Upper lobe of left lung (tissue), 6 donors: ENCODE results near the gene KLK13. TPM values are rescaled to one million over a fixed set of nuclear protein-coding genes. Genes with fewer than 3 reads are reported as not detected.

ENCODE experiments used
- ATAC-seq, 2 donors: fragments of 200-7000 bp; cut with Tn5 transposase; one replicate each; pipeline ENCODE4 v1.9.1; 2022; ENCODE audit warnings: mild to moderate bottlenecking in 2 of 2, moderate library complexity in 2 of 2; ENCODE audit not compliant: low FRiP score in 2 of 2
- DNase-seq, 2 donors: peaks; one replicate each; pipeline ENCODE4 v3.0.0-alpha.2; 2019 to 2020
- H3K27ac ChIP-seq, 4 donors: fragments of 200-600 bp; sonication (generic); one replicate each; pipeline ENCODE4 v1.5.1; 2016 to 2019
- H3K27me3 ChIP-seq, 4 donors: fragments of 200-600 bp; sonication (generic); one replicate each; pipeline ENCODE4 v1.5.1; 2017 to 2019
- H3K36me3 ChIP-seq, 4 donors: fragments of 200-600 bp; sonication (generic); one replicate each; pipeline ENCODE4 v1.5.1; 2016 to 2019
- H3K4me1 ChIP-seq, 4 donors: fragments of 200-600 bp; sonication (generic); one replicate each; pipeline ENCODE4 v1.5.1; 2018 to 2019
- H3K4me3 ChIP-seq, 4 donors: fragments of 200-600 bp; sonication (generic); one replicate each; pipeline ENCODE4 v1.5.1; 2017 to 2019; ENCODE audit warnings: mild to moderate bottlenecking in 2 of 4, moderate library complexity in 1 of 4
- H3K9me3 ChIP-seq, 4 donors: fragments of 200-600 bp; sonication (generic); one replicate each; pipeline ENCODE4 v1.5.1; 2018 to 2019
- CTCF ChIP-seq, 6 experiments: fragments of 450-650 bp in 4 of 6; fragments of 200-600 bp in 2 of 6; sonication (generic) in 2 of 6; IDR thresholded peaks; one replicate each; pipeline ENCODE4 v1.5.1; 2016 to 2019; ENCODE audit warnings: antibody characterized with exemption in 6 of 6
- EP300 ChIP-seq, 4 donors: sonication (generic); formaldehyde crosslinking; IDR thresholded peaks; one replicate each; pipeline ENCODE4 v1.5.1; 2017; ENCODE audit warnings: antibody characterized with exemption in 4 of 4, control low read depth in 2 of 4
- POLR2A ChIP-seq, 4 donors: fragments of 450-650 bp; IDR thresholded peaks; one replicate each; pipeline ENCODE4 v1.5.1; 2016 to 2017; ENCODE audit warnings: antibody characterized with exemption in 4 of 4, mild to moderate bottlenecking in 2 of 4
- POLR2AphosphoS5 ChIP-seq, 2 donors: sonication (generic); formaldehyde crosslinking; IDR thresholded peaks; one replicate each; pipeline ENCODE4 v1.5.1; 2017; ENCODE audit warnings: antibody characterized with exemption in 2 of 2
- WGBS, 2 donors: methylation state at CpG; one replicate each; pipeline ENCODE4 v1.1.5; 2017 to 2018; 5-methylcytosine and 5-hydroxymethylcytosine counted together
- total RNA-seq, 6 donors: library from RNA; depleted of rRNA in 4 of 6; stranded (reverse); fragments of >200 nt in 4 of 6; gene quantifications; one replicate each; pipeline versions ENCODE4 v1.1.0 to v1.2.1, GENCODE V29; 2016 to 2021
- donor health status: DM: no; HTN: no; CAD: no; lungs with moderate emphysema.
- donor health status: DM: no; HTN: yes; CAD: no; lungs with severe emphysema.

The KLK13 gene
- total RNA-seq, 6 donors from 2014 or later, result 0.54 to 24.1 (median 1.9) TPM; not detected in 2

GRCh38 chr19:51044327-51044726 lies 20.6 kb downstream of the KLK13 start:
- ATAC-seq, result no peak
- H3K4me3 ChIP-seq, result no peak overlapping the region
- H3K4me1 ChIP-seq, result no peaks in the 10 kb centered on the region
- H3K27ac ChIP-seq, result no peak overlapping the region
- TF ChIP-seq POLR2AphosphoS5 (IDR thresholded peaks at IDR 0.05) (no peak), CTCF (IDR thresholded peaks at IDR 0.05) (no peak), POLR2A (IDR thresholded peaks at IDR 0.05) (no peak), EP300 (IDR thresholded peaks at IDR 0.05) (no peak)
- DNase-seq, result no peak
- H3K27me3 ChIP-seq, result no peaks in the 10 kb centered on the region
- 79 to 84% methylated on average over 11 of the region's 11 CpGs for WGBS, 2 donors
- H3K9me3 ChIP-seq, result no peaks in the 10 kb centered on the region
- H3K36me3 ChIP-seq, result no peaks in the 10 kb centered on the region

GRCh38 chr19:51043497-51043896 lies 21.4 kb downstream of the KLK13 start:
- ATAC-seq (no peak), DNase-seq (no peak)
- H3K4me1 ChIP-seq, result no peaks in the 10 kb centered on the region
- H3K4me3 ChIP-seq, result no peak overlapping the region
- H3K9me3 ChIP-seq, result no peaks in the 10 kb centered on the region
- H3K36me3 ChIP-seq, result no peaks in the 10 kb centered on the region
- TF ChIP-seq POLR2AphosphoS5 (IDR thresholded peaks at IDR 0.05) (no peak), EP300 (IDR thresholded peaks at IDR 0.05) (no peak), POLR2A (IDR thresholded peaks at IDR 0.05) (no peak)
- no peaks in the 10 kb centered on the region for H3K27me3 ChIP-seq
- 81 to 85% methylated on average over 9 of the region's 9 CpGs for WGBS, 2 donors
- no peak overlapping the region for H3K27ac ChIP-seq

- no peak overlapping the region for H3K4me3 ChIP-seq
- DNase-seq (no peak), ATAC-seq (no peak)
- H3K27me3 ChIP-seq, result no peaks in the 10 kb centered on the region
- WGBS, 2 donors, result 90 to 91% methylated on average over 6 of the region's 6 CpGs
- no peaks in the 10 kb centered on the region for H3K9me3 ChIP-seq
- no peaks in the 10 kb centered on the region for H3K4me1 ChIP-seq
- TF ChIP-seq POLR2A (IDR thresholded peaks at IDR 0.05) (no peak), CTCF (IDR thresholded peaks at IDR 0.05) (no peak)
- no peak overlapping the region for H3K27ac ChIP-seq
- no peaks in the 10 kb centered on the region for H3K36me3 ChIP-seq
Observed at GRCh38 chr19:51040151-51040550, 24.7 kb downstream of the KLK13 start.

DNA sequence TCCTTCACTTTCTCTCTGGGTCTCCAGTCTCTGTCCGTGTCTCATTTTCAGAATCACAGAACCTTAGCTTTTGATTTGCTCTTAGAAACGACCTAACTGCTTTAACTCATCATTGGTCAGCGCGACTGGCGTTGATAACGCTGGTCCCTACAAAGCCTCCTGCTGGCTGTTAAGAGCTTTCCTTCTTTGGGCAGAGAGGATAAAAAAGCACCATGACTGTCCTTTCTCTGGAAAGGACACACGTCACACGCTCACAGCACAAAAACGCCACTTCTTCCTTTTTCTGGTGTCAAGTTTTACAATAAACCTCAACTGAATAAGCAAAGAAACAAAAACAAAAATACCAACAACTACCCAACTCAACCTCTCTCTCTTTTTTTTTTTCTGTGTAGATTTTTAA lies 28.4 kb downstream of the KLK13 start:
- WGBS, 2 donors, result 47 to 54% methylated on average over 9 of the region's 9 CpGs
- no peak overlapping the region for H3K4me3 ChIP-seq
- ATAC-seq (no peak), DNase-seq (no peak)
- H3K27me3 ChIP-seq, result no peaks in the 10 kb centered on the region
- TF ChIP-seq EP300 (IDR thresholded peaks at IDR 0.05) (no peak), CTCF (IDR thresholded peaks at IDR 0.05) (no peak), POLR2AphosphoS5 (IDR thresholded peaks at IDR 0.05) (no peak), POLR2A (IDR thresholded peaks at IDR 0.05) (no peak)
- no peaks in the 10 kb centered on the region for H3K4me1 ChIP-seq
- no peak overlapping the region for H3K27ac ChIP-seq
- no peaks in the 10 kb centered on the region for H3K9me3 ChIP-seq
- no peaks in the 10 kb centered on the region for H3K36me3 ChIP-seq

DNA sequence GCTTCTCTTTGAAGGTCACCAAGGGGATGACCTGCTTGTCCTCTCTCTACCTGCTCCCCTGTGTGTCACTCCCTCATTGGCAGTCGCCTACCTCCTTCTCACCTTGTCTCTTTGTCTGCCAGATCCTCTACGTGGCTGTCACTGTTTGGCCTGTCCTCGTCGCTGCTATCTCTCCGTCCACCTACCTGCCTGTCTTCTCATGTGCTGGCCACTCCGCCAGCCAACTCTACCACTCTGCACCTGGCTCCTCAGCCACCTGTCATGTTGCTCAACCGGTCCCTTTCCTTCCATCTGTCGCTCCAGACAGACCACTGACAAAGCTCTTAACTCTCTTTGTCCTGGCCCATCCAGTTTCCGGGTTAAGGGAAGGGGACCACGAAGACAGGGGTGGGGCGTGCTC lies 30.2 kb downstream of the KLK13 start, which contains the start of gene KLK12:
Gene KLK12 (minus strand): TSS at position 299 of the 400 bp plus-strand sequence. CDS start 381 bp downstream, outside the sequence.
- Histone ChIP-seq H3K36me3 (no peaks in the 10 kb centered on the region), H3K4me1 (no peaks in the 10 kb centered on the region), H3K27ac (no peak within 1 kb of the TSS), H3K9me3 (no peaks in the 10 kb centered on the region), H3K4me3 (no peak within 1 kb of the TSS), H3K27me3 (no peaks in the 10 kb centered on the region)
- no peak for DNase-seq
- no peak for ATAC-seq
- 37 to 48% methylated on average over 11 of the region's 11 CpGs for WGBS, 2 donors
- no peak for TF ChIP-seq CTCF (IDR thresholded peaks at IDR 0.05)
- no peak for TF ChIP-seq EP300 (IDR thresholded peaks at IDR 0.05)
- TF ChIP-seq POLR2A (IDR thresholded peaks at IDR 0.05), result no peak
- TF ChIP-seq POLR2AphosphoS5 (IDR thresholded peaks at IDR 0.05), result no peak
